Activated naive CD4-positive, alpha-beta T cell treated with anti-CD3 and anti-CD28 coated beads, Interleukin-2, amount 50 U/mL, for 72 hours (primary cell): ENCODE measurements around the gene CD80. TPM values are rescaled to one million over a fixed set of nuclear protein-coding genes. Genes with fewer than 3 reads are reported as not detected.
"Not testable (repeated sequence)": the region's sequence is repeated elsewhere in the genome, so short reads cannot be mapped to it uniquely, and the experiment has no call there.

Source experiments
- ATAC-seq, 2 donors: fragments of 150-1000 bp; cut with Tn5 transposase; 2 replicates each; pipeline ENCODE4 v1.10.0; 2021; ENCODE audit warnings: mild to moderate bottlenecking in 2 of 2, moderate library complexity in 2 of 2
- DNase-seq, 2 donors: peaks; one replicate each; pipeline ENCODE4 v3.0.0; 2021 to 2022; ENCODE audit warnings: low spot score in 2 of 2
- H3K27ac Mint-ChIP-seq, 2 donors: one replicate each; pipeline ENCODE4 v1.8.0; 2022; ENCODE audit warnings: mild to moderate bottlenecking in 2 of 2, mixed read lengths in 2 of 2
- H3K36me3 Mint-ChIP-seq, 2 donors: one replicate each; pipeline ENCODE4 v1.8.0; 2022; ENCODE audit warnings: mixed read lengths in 2 of 2
- H3K9me3 Mint-ChIP-seq, 2 donors: one replicate each; pipeline ENCODE4 v1.8.0; 2022; ENCODE audit warnings: mixed read lengths in 2 of 2
- total RNA-seq, 2 donors: library from RNA; stranded (reverse); gene quantifications; one replicate each; pipeline ENCODE4 v1.2.3, GENCODE V29; 2022

Gene CD80
- total RNA-seq, 2 donors from 2014 or later: 0.80 to 1.2 TPM

- Mint-ChIP-seq H3K36me3 (no peaks in the 10 kb centered on the region), H3K27ac (peak overlapping the region in 1 of 2 donors; percentile 53), H3K9me3 (no peaks in the 10 kb centered on the region)
- ATAC-seq: no peak
- no peak for DNase-seq
Observed at GRCh38 chr3:119558626-119559317, 642 bp downstream of the CD80 start.

DNA sequence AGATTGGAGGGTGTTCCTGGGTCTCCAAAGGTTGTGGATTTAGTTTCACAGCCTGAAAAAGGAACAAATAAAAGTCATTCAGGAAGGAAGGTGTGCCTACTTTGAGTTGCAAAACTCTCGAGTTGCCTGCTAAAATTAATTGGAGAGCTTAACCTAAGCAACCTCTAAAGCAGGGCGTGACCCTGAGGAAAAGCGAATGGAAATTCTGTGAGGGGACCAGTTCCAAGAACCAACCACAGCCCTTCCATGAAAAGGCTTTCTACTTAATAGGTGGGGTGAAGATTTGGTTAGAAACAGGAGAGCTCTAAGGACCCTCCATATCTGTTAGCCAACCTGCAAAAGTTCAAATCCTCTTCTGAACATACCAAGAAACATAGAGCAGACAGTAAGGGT, 1.5 kb downstream of the CD80 start:
- no peaks in the 10 kb centered on the region for H3K36me3 Mint-ChIP-seq
- DNase-seq (no peak), ATAC-seq (no peak)
- H3K27ac Mint-ChIP-seq: no peak overlapping the region
- H3K9me3 Mint-ChIP-seq: no peaks in the 10 kb centered on the region

GRCh38 chr3:119557192-119557876, 2.1 kb downstream of the CD80 start:
- ATAC-seq (no peak), DNase-seq (no peak)
- Mint-ChIP-seq H3K36me3 (no peaks in the 10 kb centered on the region), H3K27ac (no peak overlapping the region), H3K9me3 (no peaks in the 10 kb centered on the region)

- H3K36me3 Mint-ChIP-seq: no peaks in the 10 kb centered on the region
Observed at GRCh38 chr3:119555929-119556328, 3.5 kb downstream of the CD80 start.

GRCh38 chr3:119555309-119555735, 4.1 kb downstream of the CD80 start:
- DNase-seq (no peak), ATAC-seq (peak in 1 of 2 donors; percentile 17)
- Mint-ChIP-seq H3K27ac (no peak overlapping the region), H3K9me3 (no peaks in the 10 kb centered on the region), H3K36me3 (no peaks in the 10 kb centered on the region)

More at GRCh38 chr3:119555929-119556328, 3.5 kb downstream of the CD80 start:
- Mint-ChIP-seq H3K27ac (peak overlapping the region in 1 of 2 donors; percentile 13), H3K9me3 (no peaks in the 10 kb centered on the region)
- DNase-seq (no peak), ATAC-seq (no peak)

GRCh38 chr3:119553823-119554415, 5.5 kb downstream of the CD80 start:
- DNase-seq (no peak), ATAC-seq (no peak)
- H3K9me3 Mint-ChIP-seq: no peaks in the 10 kb centered on the region
- H3K36me3 Mint-ChIP-seq: no peaks in the 10 kb centered on the region
- no peak overlapping the region for H3K27ac Mint-ChIP-seq

- ATAC-seq, DNase-seq, H3K27ac Mint-ChIP-seq, H3K36me3 Mint-ChIP-seq, H3K9me3 Mint-ChIP-seq: not testable (repeated sequence)
Observed at GRCh38 chr3:119552928-119553327, 6.5 kb downstream of the CD80 start.

DNA sequence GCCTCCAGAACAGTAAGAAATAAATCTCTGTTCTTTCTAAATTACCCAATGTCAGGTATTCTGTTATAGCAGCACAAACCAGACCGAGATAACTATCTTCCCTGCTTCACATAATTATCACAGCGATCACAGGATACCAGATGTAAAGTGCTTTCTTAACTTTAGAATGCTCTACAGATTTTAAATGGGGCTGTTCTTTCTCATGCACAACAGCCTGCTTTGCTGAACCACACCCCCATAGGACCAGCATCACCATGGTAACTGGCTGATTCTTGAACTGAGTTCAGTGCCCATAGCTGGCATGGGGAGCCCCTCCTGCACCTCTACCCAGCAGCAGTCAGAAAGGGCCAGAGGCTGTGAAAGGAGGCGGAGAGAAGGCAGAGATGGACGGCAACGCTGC, 7.8 kb downstream of the CD80 start:
- Mint-ChIP-seq H3K9me3 (no peaks in the 10 kb centered on the region), H3K36me3 (no peaks in the 10 kb centered on the region), H3K27ac (peak overlapping the region in 1 of 2 donors; percentile 72)
- ATAC-seq (no peak), DNase-seq (no peak)

DNA sequence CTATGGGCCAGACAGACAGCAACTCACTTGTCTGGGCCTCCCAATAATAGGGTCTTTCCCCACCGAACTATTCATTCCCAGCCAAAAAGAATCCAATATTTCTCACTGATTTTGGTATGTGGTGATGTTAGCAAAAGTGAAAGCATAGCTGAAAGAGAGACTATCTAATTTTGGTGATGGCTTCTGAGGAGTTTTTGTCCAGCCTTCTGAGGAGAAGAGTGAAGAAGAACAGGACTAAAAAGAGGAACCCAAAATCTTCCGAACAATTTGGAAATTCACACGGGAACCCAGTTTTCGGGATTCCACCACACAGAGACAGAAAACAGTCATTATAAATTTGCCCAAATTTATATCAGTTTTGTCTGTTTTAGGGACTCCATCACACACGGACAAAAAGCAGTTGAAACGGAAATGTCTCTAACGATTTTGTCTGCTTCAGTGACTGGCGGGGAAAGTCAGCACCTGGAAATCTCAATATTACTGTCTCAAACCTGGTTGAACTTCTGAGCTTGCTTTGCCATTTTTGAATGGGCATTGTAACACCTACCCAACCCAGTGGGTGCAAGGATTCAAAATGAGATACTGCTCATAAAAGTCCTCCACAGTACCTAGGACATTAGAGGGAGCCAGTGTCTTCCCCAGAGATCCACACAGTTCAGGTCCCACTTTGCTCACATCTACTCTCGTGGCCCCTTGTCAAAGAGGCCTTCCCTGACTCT, 9.1 kb downstream of the CD80 start:
- no peaks in the 10 kb centered on the region for H3K36me3 Mint-ChIP-seq
- no peak for ATAC-seq

GRCh38 chr3:119548341-119548740, 11.1 kb downstream of the CD80 start:
- Mint-ChIP-seq H3K9me3 (no peaks in the 10 kb centered on the region), H3K36me3 (no peaks in the 10 kb centered on the region), H3K27ac (no peak overlapping the region)
- ATAC-seq: no peak
- DNase-seq: no peak

More for the DNA sequence above, 9.1 kb downstream of the CD80 start:
- no peak overlapping the region for H3K27ac Mint-ChIP-seq
- DNase-seq: no peak
- H3K9me3 Mint-ChIP-seq: no peaks in the 10 kb centered on the region

DNA sequence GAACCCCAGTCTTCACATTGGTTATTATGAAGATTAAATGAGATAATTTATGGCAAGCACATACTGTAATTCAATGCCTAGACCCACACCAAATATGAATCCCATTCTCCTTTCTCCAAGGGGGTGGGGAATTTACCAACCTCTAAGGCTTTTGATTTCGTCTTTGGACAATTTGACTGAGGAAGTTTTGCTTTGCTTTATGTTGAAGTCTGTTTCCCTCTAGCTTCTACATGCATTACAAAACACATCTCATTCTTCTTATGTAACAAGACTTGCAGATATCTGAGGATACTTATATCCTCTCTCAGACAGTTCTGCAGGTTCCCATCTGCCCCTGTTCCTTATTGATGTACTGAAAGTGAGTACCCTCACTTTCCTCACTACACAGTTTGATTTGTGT, 12.2 kb downstream of the CD80 start:
- DNase-seq: no peak
- no peak for ATAC-seq
- no peaks in the 10 kb centered on the region for H3K9me3 Mint-ChIP-seq
- no peaks in the 10 kb centered on the region for H3K36me3 Mint-ChIP-seq
- H3K27ac Mint-ChIP-seq: no peak overlapping the region

DNA sequence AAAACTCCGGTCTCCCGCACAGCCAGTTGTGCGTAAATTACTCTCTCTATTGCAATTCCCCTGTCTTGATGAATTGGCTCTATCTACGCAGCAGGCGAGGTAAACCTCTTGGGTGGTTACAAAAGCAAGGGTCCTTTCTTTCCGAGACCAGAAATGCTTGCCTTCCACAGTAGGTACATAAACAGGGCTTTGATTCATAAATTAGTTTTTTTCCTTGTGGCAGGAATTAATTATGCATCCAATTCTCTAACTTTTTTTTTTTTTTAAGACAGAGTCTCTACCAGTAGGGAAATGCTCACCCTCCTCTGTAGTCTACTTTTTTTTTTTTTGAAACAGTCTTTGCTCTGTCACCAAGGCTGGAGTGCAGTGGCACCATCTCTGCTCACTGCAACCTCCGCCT, 16.3 kb downstream of the CD80 start:
- Mint-ChIP-seq H3K36me3 (no peaks in the 10 kb centered on the region), H3K9me3 (no peaks in the 10 kb centered on the region), H3K27ac (no peak overlapping the region)
- DNase-seq (no peak), ATAC-seq (no peak)

DNA sequence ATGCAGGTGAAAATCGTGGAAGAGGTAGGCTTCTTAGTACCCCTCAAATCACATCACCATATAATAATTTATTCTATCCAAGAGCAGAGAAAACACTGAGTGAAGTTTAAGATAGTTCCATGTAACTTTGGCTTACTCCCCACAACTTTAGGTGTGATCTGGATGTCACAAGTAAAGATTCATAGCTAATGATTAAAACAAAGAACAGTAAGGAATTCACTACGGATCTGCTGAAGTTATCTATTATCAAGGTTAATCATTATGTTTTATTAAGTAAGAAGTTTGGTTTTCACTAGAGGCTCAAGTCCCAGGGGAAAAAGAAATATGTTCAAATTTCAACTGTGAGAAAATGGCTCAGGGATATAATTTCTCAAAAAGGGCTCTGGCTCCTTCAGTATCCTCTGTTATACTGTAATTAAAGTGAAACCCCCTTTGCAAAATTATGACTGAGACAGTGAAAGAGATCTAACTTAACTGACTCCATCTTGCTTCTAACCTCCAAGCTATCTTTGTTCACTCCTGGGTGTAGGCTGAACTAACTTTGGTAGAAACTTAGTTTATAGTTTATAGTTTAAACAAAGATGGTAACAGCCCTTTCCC, 17.1 kb downstream of the CD80 start:
- ATAC-seq (no peak), DNase-seq (no peak)
- Mint-ChIP-seq H3K9me3 (no peaks in the 10 kb centered on the region), H3K36me3 (no peaks in the 10 kb centered on the region), H3K27ac (no peak overlapping the region)

DNA sequence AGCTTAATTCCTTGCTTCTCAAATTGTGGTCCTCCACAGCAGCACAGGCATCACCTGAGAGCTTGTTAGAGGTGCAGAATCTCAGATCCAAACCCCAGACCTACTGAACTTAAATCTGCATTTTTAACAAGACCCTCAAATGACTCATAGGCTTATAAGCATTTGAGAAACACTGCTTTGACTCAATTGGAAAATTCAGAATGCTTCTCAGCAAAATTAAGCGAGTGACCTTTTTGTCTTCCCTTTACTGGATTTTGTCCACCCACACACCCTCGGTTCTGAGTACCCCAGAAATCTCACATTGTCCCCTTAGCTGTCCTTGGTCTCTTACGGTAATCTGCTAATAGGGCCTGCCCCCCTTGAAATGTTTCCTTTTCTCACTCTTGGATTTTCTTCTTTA, 17.9 kb downstream of the CD80 start:
- H3K9me3 Mint-ChIP-seq: no peaks in the 10 kb centered on the region
- no peak for ATAC-seq
- no peaks in the 10 kb centered on the region for H3K36me3 Mint-ChIP-seq
- H3K27ac Mint-ChIP-seq: no peak overlapping the region
- DNase-seq: no peak

- H3K27ac Mint-ChIP-seq: no peak overlapping the region
- H3K36me3 Mint-ChIP-seq: no peaks in the 10 kb centered on the region
- DNase-seq: no peak
- ATAC-seq: no peak
- H3K9me3 Mint-ChIP-seq: no peaks in the 10 kb centered on the region
Observed at GRCh38 chr3:119538772-119539171, 20.6 kb downstream of the CD80 start.

GRCh38 chr3:119536757-119537156, 22.7 kb downstream of the CD80 start:
- Mint-ChIP-seq H3K27ac (no peak overlapping the region), H3K36me3 (no peaks in the 10 kb centered on the region), H3K9me3 (no peaks in the 10 kb centered on the region)
- ATAC-seq (no peak), DNase-seq (no peak)

GRCh38 chr3:119534296-119534695, 25.1 kb downstream of the CD80 start:
- Mint-ChIP-seq H3K36me3 (no peaks in the 10 kb centered on the region), H3K27ac (no peak overlapping the region), H3K9me3 (no peaks in the 10 kb centered on the region)
- no peak for ATAC-seq
- DNase-seq: no peak
